ENCODE measurements around the gene TAF9. TPM values are rescaled to one million over a fixed set of nuclear protein-coding genes. Genes with fewer than 3 reads are reported as not detected.
A peak's percentile ranks its signal among the peaks of the same experiment; 100 is the strongest.

The TAF9 gene
- total RNA-seq, 2 experiments from 2014 or later, result 53.7 to 61.4 TPM

DNA sequence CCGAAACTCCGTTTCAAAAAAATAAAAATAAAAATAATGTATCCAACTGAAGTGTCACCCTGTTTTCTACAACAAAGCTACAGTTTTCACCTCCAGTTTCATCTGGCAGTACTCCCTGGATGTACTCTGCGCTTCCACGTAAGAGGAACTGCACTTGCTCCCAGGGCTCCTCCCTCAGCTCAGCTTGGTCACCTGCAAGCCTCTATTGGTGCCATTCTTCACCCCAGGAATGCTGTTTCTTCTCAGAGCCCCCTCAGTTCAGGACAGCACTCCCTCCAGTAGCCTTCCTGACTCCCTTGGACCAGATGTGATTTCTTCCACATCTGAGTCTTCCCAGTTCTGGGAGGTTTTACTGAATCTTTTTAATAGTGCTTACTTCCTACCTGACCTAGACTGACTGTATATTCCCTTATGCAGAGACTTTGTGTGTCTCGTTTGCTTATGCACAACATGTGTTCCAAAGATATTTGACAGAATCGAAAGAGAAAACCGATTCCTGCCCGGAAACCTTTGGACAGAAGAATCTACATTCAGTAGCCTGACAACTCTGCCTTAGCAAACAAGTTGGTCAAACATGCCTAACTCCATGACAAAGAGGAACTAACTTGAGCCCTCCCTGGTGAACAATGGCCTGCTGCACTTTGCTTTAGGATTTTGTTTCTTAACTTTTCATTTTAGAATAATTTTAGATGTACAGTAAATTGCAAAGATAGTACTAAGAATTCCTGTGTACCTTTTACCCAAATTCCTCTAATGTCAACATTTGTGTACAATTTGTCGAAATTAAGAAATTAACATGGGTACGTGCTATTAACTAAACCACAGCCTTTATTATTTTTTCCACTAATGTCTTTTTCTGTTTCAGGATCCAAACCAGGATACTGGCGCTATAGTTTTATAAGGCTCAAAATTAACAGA is 37.5 kb downstream of the TAF9 start:
- Mint-ChIP-seq H3K9me3 (no peaks in the 10 kb centered on the region), H3K4me3 (peak overlapping the region; percentile 74), H3K27me3 (no peaks in the 10 kb centered on the region), H3K4me1 (peaks cover 21% of the 10 kb centered on the region), H3K27ac (peak overlapping the region; percentile 95), H3K36me3 (ENCODE audit: low read depth) (peaks cover 4% of the 10 kb centered on the region)
- ChIA-PET CTCF (interaction anchor here (1.1 to 2.5 kb wide), 4 partner anchors 10 to 289 kb away, joined by 3 to 15 read pairs (median 4); partner anchors contain the start of gene SLC30A5), POLR2A (no interaction called here)
- DNase-seq, result peak; percentile 6

DNA sequence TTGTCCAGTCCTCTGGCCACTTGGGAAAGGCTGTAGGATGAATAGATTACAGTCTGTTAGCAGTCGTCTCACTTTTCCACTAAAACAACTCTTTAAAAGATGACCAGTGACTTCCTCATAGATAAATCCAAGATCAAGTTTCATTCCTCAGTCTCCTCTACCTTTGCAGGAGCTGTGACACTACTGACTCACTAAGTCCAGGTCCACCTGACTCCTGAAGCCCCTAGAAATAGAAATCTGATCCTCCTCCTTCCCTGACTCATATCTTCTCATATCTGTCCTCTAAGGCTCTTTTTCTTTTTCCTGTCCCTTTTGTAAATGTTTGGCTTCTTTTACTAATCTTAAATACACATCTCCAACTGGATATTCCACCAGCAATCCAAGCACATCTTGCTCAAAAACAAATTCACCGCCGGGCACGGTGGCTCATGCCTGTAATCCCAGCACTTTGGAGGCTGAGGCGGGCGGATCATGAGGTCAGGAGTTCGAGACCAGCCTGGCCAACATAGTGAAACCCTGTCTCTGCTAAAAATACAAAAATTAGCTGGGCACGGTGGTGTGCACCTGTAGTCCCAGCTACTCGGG is 39.3 kb downstream of the TAF9 start:
- Mint-ChIP-seq H3K4me1 (peaks cover 21% of the 10 kb centered on the region), H3K36me3 (ENCODE audit: low read depth) (peaks cover 4% of the 10 kb centered on the region), H3K9me3 (no peaks in the 10 kb centered on the region), H3K27me3 (no peaks in the 10 kb centered on the region), H3K27ac (no peak overlapping the region), H3K4me3 (no peak overlapping the region)
- CTCF ChIA-PET, result interaction anchor here (1.2 kb wide), 1 partner anchor 8 kb away, joined by 3 read pairs; no protein-coding TSS in a partner anchor
- POLR2A ChIA-PET, result no interaction called here
- no peak for DNase-seq

DNA sequence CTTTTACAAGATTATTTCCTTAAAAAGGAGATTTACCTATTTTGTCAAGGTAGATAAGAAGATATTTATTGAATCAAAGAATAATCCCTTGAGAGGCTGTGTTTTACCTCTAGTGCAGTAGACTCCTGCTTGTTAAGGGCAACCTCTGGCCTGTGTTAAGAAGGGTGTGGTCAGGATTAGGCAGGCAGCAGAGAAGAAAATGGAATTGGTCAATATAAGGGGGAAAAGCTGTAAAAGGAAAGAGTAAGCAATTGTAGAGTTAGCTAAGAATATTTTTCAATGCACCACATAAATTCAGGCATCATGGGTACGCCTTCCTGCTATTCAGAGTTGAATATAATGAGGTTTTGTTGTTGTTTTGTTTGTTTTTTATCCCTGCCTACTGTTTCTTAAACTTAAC is 43.0 kb downstream of the TAF9 start:
- ChIA-PET CTCF (interaction anchor here (0.6 to 1.6 kb wide), 3 partner anchors 8 to 233 kb away, joined by 3 to 5 read pairs (median 4); partner anchors contain the start of gene SLC30A5), POLR2A (interaction anchor here (0.6 kb wide), 1 partner anchor 325 kb away, joined by 4 read pairs; no protein-coding TSS in a partner anchor)
- H3K4me1 Mint-ChIP-seq, result no peaks in the 10 kb centered on the region
- no peak overlapping the region for H3K4me3 Mint-ChIP-seq
- H3K9me3 Mint-ChIP-seq, result no peaks in the 10 kb centered on the region
- H3K27me3 Mint-ChIP-seq, result no peaks in the 10 kb centered on the region
- H3K27ac Mint-ChIP-seq, result no peak overlapping the region
- H3K36me3 Mint-ChIP-seq (ENCODE audit: low read depth), result no peaks in the 10 kb centered on the region
- no peak for DNase-seq

DNA sequence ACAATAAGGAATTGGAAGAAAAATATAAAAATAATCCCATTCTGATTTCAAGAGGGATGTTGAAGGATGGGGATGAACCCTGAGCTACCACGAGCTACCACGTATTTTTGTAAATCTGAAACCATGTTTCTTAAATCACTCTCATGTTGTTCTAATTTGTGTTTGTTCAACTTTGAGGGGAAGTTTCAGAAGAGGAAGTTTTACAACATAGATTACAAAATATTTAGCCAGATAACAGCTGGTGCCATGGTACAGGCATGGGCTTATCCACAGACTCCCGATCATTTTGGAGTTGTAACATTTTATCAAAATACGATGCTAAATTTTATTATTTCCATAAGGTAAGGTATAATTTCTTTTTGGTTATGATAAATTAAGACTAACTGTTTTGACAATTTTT is 51.9 kb downstream of the TAF9 start:
- ChIA-PET POLR2A (no interaction called here), CTCF (no interaction called here)
- Mint-ChIP-seq H3K27me3 (no peaks in the 10 kb centered on the region), H3K4me3 (no peak overlapping the region), H3K9me3 (no peaks in the 10 kb centered on the region), H3K4me1 (no peaks in the 10 kb centered on the region), H3K36me3 (ENCODE audit: low read depth) (peaks cover 18% of the 10 kb centered on the region), H3K27ac (no peak overlapping the region)
- no peak for DNase-seq

DNA sequence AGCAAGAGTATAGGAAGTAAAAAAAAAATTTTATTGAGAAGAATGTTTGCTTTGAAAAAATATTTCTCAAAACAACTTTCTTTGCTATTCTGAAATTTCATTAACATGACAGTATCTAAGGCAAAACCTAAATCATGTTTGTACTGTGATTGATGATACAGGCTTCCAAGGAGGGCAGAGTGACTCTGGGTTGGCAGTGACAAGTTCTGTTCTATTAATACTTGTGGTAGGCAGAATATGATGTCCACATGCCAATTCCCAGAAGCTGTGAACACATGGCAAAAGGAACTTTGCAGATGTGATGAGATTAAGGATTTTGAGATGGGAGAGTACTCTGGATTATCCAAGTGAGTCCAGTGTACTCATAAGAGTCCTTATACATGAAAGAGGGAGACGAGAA is 53.3 kb downstream of the TAF9 start:
- Mint-ChIP-seq H3K27ac (no peak overlapping the region), H3K4me3 (no peak overlapping the region), H3K4me1 (no peaks in the 10 kb centered on the region), H3K27me3 (no peaks in the 10 kb centered on the region), H3K9me3 (no peaks in the 10 kb centered on the region), H3K36me3 (ENCODE audit: low read depth) (peaks cover 22% of the 10 kb centered on the region)
- DNase-seq, result no peak
- ChIA-PET CTCF (interaction anchor here (0.6 kb wide), 1 partner anchor 70 kb away, joined by 3 read pairs; no protein-coding TSS in a partner anchor), POLR2A (no interaction called here)

Other genes with a start within 250 kb of the TAF9 start
- gene CCNB1, start 202.4 kb downstream of the TAF9 start, total RNA-seq, result 100 to 1,000 TPM; 175 to 182 TPM
- gene CENPH, start 179.9 kb downstream of the TAF9 start, total RNA-seq, result 10 to 100 TPM; 40.0 to 42.6 TPM
- 10 to 100 TPM; 24.3 to 29.1 TPM for gene CDK7, start 134.6 kb downstream of the TAF9 start, total RNA-seq
- 1 to 10 TPM; 8.2 to 8.8 TPM for gene CCDC125, start 36.7 kb downstream of the TAF9 start, total RNA-seq
- 10 to 100 TPM; 26.7 to 33.3 TPM for gene AK6, start within 50 bp of the TAF9 start, total RNA-seq
- 10 to 100 TPM; 23.6 to 26.8 TPM for gene RAD17, start 298 bp upstream of the TAF9 start, total RNA-seq
- under 1 TPM; 0.07 to 0.17 TPM for gene MARVELD2, start 45.6 kb upstream of the TAF9 start, total RNA-seq
- gene OCLN, start 123.3 kb upstream of the TAF9 start, total RNA-seq, result 1 to 10 TPM; 3.9 to 4.6 TPM
- gene GTF2H2C, start 190.7 kb upstream of the TAF9 start, total RNA-seq, result 10 to 100 TPM; 27.1 to 30.7 TPM

All from activated CD4-positive, alpha-beta T cell treated with anti-CD3 and anti-CD28 coated beads, Interleukin-2, amount 10 ng/mL, durations not matched to agents 7 days and 5 days (primary cell).